AG09319 (cell line): Measurements from ENCODE around the gene SRCAP.

Experiments used
- DNase-seq: peaks from one replicate; pipeline ENCODE4 v3.0.0-alpha.2; 2010; ENCODE audit warnings: low read depth; ENCODE audit errors: extremely low read depth
- CTCF ChIP-seq: IDR thresholded peaks from 2 replicates; pipeline ENCODE4 v1.5.1; 2011; ENCODE audit warnings: low read depth, mild to moderate bottlenecking, inconsistent platforms, low read length, moderate library complexity

Gene SRCAP

GRCh38 chr16:30659507-30660423 lies 39.2 kb upstream of the SRCAP start:
- TF ChIP-seq CTCF, result no peak
- DNase-seq, result no peak

- no peak for DNase-seq
- TF ChIP-seq CTCF, result no peak
Measured at GRCh38 chr16:30660424-30661261, 38.3 kb upstream of the SRCAP start.

- no peak for DNase-seq
- no peak for TF ChIP-seq CTCF
Measured at GRCh38 chr16:30662449-30662848, 36.5 kb upstream of the SRCAP start.

GRCh38 chr16:30663038-30663437 lies 35.9 kb upstream of the SRCAP start:
- no peak for DNase-seq
- TF ChIP-seq CTCF, result no peak

GRCh38 chr16:30663820-30664219 lies 35.2 kb upstream of the SRCAP start:
- no peak for TF ChIP-seq CTCF

GRCh38 chr16:30664616-30665109 lies 34.3 kb upstream of the SRCAP start:
- TF ChIP-seq CTCF, result no peak
- DNase-seq, result no peak

More at GRCh38 chr16:30663820-30664219, 35.2 kb upstream of the SRCAP start:
- DNase-seq, result no peak
